HCT116 (cell line): ENCODE results near the gene CDK14. TPM values are rescaled to one million over a fixed set of nuclear protein-coding genes. Genes with fewer than 3 reads are reported as not detected.

Source experiments
- ATAC-seq: fragments of 200-7000 bp; cut with Tn5 transposase; 2 replicates; pipeline ENCODE4 v1.9.1; 2020; ENCODE audit warnings: mild to moderate bottlenecking, moderate library complexity
- BruUV-seq: library from RNA; stranded (reverse); fragments of 400-500 nt; replicated peaks from 2 replicates; lab custom pipeline; 2021; lab: Mats Ljungman, UMichigan
- CTCF ChIA-PET: fragments of 300-600 bp; sonication (Branson Sonifier 250); formaldehyde crosslinking; loops from one replicate; lab custom pipeline; 2021; ENCODE audit warnings: antibody characterized with exemption; lab: Charles Lee
- POLR2A ChIA-PET: fragments of 300-600, 350-600 bp; sonication (Branson Sonifier 250); formaldehyde crosslinking; loops from one replicate; lab custom pipeline; 2021; ENCODE audit warnings: antibody characterized with exemption; lab: Charles Lee
- RAD21 ChIA-PET, 2 experiments: fragments of 300-600 bp; sonication (Branson Sonifier 250); formaldehyde crosslinking; loops; one replicate each; lab custom pipeline; 2023; ENCODE audit warnings: low total read pairs in 2 of 2; ENCODE audit not compliant: uncharacterized antibody in 2 of 2, unreplicated experiment in 2 of 2, low non-redundant PET in 1 of 2; lab: Charles Lee
- DNase-seq: peaks from one replicate; pipeline ENCODE4 v3.0.0-alpha.2; 2010; ENCODE audit warnings: low read depth, low spot score
- H2AFZ ChIP-seq: fragments of 200-600 bp; shearing (Covaris generic), sonication (generic); 2 replicates; pipeline ENCODE4 v1.6.1; 2017; ENCODE audit warnings: low read depth, mixed run types, mixed read lengths, antibody characterized with exemption, low read length; ENCODE audit not compliant: poor library complexity, severe bottlenecking
- H3K27ac ChIP-seq: 2 replicates; pipeline ENCODE4 v1.5.1; 2012; ENCODE audit warnings: low read depth, low read length
- H3K27me3 ChIP-seq: fragments of 200-600 bp; sonication (generic); 2 replicates; pipeline ENCODE4 v1.6.1; 2016; ENCODE audit warnings: mixed run types, low read length, mixed read lengths; ENCODE audit not compliant: insufficient read depth
- H3K36me3 ChIP-seq, 2 experiments: fragments of 200-500 bp in 1 of 2; fragments of 200-600 bp in 1 of 2; sonication (Bioruptor generic) in 1 of 2; sonication (generic) in 1 of 2; 2 replicates each; pipeline versions ENCODE4 v1.5.1 to v1.6.1; 2014 to 2016; ENCODE audit warnings: low read length in 2 of 2, inconsistent platforms in 1 of 2, mixed read lengths in 1 of 2, mixed run types in 1 of 2; ENCODE audit not compliant: insufficient read depth in 2 of 2, control insufficient read depth in 1 of 2
- H3K4me1 ChIP-seq, 2 experiments: fragments of 200-600 bp in 1 of 2; sonication (generic) in 1 of 2; 2 replicates each; pipeline versions ENCODE4 v1.5.1 to v1.6.1; 2012 to 2017; ENCODE audit warnings: low read length in 2 of 2, inconsistent platforms in 1 of 2, mild to moderate bottlenecking in 1 of 2, mixed read lengths in 1 of 2, mixed run types in 1 of 2, moderate library complexity in 1 of 2; ENCODE audit not compliant: insufficient read depth in 2 of 2, control insufficient read depth in 1 of 2
- H3K4me2 ChIP-seq: fragments of 200-600 bp; sonication (generic); 2 replicates; pipeline ENCODE4 v1.6.1; 2017; ENCODE audit warnings: mixed run types, low read length, mixed read lengths
- H3K4me3 ChIP-seq, 2 experiments: fragments of 200-600 bp in 1 of 2; sonication (generic) in 1 of 2; replicated peaks in 1 of 2; 2 replicates each; pipeline ENCODE4 v1.5.1; 2011 to 2016; ENCODE audit warnings: low read length in 2 of 2, control low read depth in 1 of 2, low read depth in 1 of 2, mild to moderate bottlenecking in 1 of 2, mixed read lengths in 1 of 2, mixed run types in 1 of 2
- H3K79me2 ChIP-seq: fragments of 200-600 bp; sonication (generic); 2 replicates; pipeline ENCODE4 v1.6.1; 2017; ENCODE audit warnings: mild to moderate bottlenecking, mixed run types, low read length, moderate library complexity, mixed read lengths; ENCODE audit not compliant: insufficient read depth
- H3K9ac ChIP-seq: fragments of 200-600 bp; sonication (generic); 2 replicates; pipeline ENCODE4 v1.6.1; 2016; ENCODE audit warnings: low read length, mixed read lengths
- H3K9me2 ChIP-seq: fragments of 200-600 bp; sonication (generic), shearing (Covaris generic); 2 replicates; pipeline ENCODE4 v1.6.1; 2017; ENCODE audit warnings: mixed run types, mild to moderate bottlenecking, moderate library complexity; ENCODE audit not compliant: insufficient read depth
- H3K9me3 ChIP-seq, 2 experiments: fragments of 200-500 bp in 1 of 2; fragments of 200-600 bp in 1 of 2; sonication (Bioruptor generic) in 1 of 2; sonication (generic) in 1 of 2; 2 replicates each; pipeline ENCODE4 v1.6.1; 2014 to 2017; ENCODE audit warnings: low read length in 2 of 2, mixed read lengths in 2 of 2, inconsistent platforms in 1 of 2, low read depth in 1 of 2, mild to moderate bottlenecking in 1 of 2, mixed run types in 1 of 2, moderate library complexity in 1 of 2; ENCODE audit not compliant: control insufficient read depth in 1 of 2, insufficient read depth in 1 of 2
- H4K20me1 ChIP-seq: fragments of 200-600 bp; sonication (generic), shearing (Covaris generic); 2 replicates; pipeline ENCODE4 v1.6.1; 2017; ENCODE audit warnings: mixed run types, mild to moderate bottlenecking, moderate library complexity; ENCODE audit not compliant: insufficient read depth
- CBX3 ChIP-seq: IDR thresholded peaks from 2 replicates; pipeline ENCODE4 v1.6.1; 2012; ENCODE audit warnings: low read depth
- CEBPB ChIP-seq: IDR thresholded peaks from 2 replicates; pipeline ENCODE4 v1.6.1; 2012; ENCODE audit warnings: low read depth
- EZH2 ChIP-seq: fragments of 200-600 bp; sonication (generic); IDR thresholded peaks from 2 replicates; pipeline ENCODE4 v1.6.1; 2017; ENCODE audit warnings: antibody characterized with exemption, mixed run types
- EZH2phosphoT487 ChIP-seq: fragments of 200-600 bp; IDR thresholded peaks from 2 replicates; pipeline ENCODE4 v1.6.1; 2018; ENCODE audit warnings: antibody characterized with exemption, borderline replicate concordance
- POLR2AphosphoS5 ChIP-seq: IDR thresholded peaks from 2 replicates; pipeline ENCODE4 v1.6.1; 2011; ENCODE audit warnings: mild to moderate bottlenecking, low read depth, low read length, moderate library complexity
- RAD21 ChIP-seq: IDR thresholded peaks from 2 replicates; pipeline ENCODE4 v1.6.1; 2012; ENCODE audit warnings: low read depth, mild to moderate bottlenecking
- SIN3A ChIP-seq: IDR thresholded peaks from 2 replicates; pipeline ENCODE4 v1.6.1; 2012; ENCODE audit warnings: low read depth
- SP1 ChIP-seq: IDR thresholded peaks from 2 replicates; pipeline ENCODE4 v1.6.1; 2012; ENCODE audit warnings: low read depth
- TCF7L2 ChIP-seq: IDR thresholded peaks from 2 replicates; pipeline ENCODE4 v1.7.0; 2011; ENCODE audit warnings: borderline replicate concordance, inconsistent platforms; ENCODE audit not compliant: insufficient read depth, insufficient read length; ENCODE audit errors: extremely low read depth
- YY1 ChIP-seq: IDR thresholded peaks from 2 replicates; pipeline ENCODE4 v1.6.1; 2011; ENCODE audit warnings: low read length, low read depth, moderate library complexity, mild to moderate bottlenecking; ENCODE audit not compliant: insufficient replicate concordance; ENCODE audit errors: extremely low read depth
- ZFX ChIP-seq: fragments of 450-650 bp; IDR thresholded peaks from 2 replicates; pipeline ENCODE4 v1.6.1; 2017
- ZNF274 ChIP-seq: fragments of 200-500 bp; sonication (Bioruptor generic); IDR thresholded peaks from 2 replicates; pipeline ENCODE4 v1.6.1; 2014; ENCODE audit warnings: mild to moderate bottlenecking, low read depth, low read length, inconsistent platforms
- intact Hi-C: fragments of 100-400 bp; cut with micrococcal nuclease; formaldehyde crosslinking; loops from 2 replicates; pipeline ENCODE4 v1.10.0; 2022
- total RNA-seq: library from RNA; stranded (reverse); gene quantifications from one replicate; pipeline ENCODE4 v1.2.1, GENCODE V29; 2021; ENCODE audit not compliant: unreplicated experiment
- TF ChIP-seq, protein P1 (sequence below): IDR thresholded peaks from 2 replicates; pipeline ENCODE4 v1.6.1; 2012; ENCODE audit warnings: low read depth
- TF ChIP-seq, protein P2 (sequence below), 3 experiments: fragments of 200-600 bp in 1 of 3; sonication (generic) in 1 of 3; IDR thresholded peaks in 2 of 3; conservative IDR thresholded peaks in 1 of 3; 2 replicates each; pipeline ENCODE4 v1.5.1; 2012 to 2017; ENCODE audit warnings: low read depth in 2 of 3, low read length in 2 of 3, antibody characterized with exemption in 1 of 3, borderline replicate concordance in 1 of 3, control low read depth in 1 of 3, mild to moderate bottlenecking in 1 of 3, mixed read lengths in 1 of 3, mixed run types in 1 of 3, moderate library complexity in 1 of 3; ENCODE audit not compliant: insufficient read depth in 1 of 3
- TF ChIP-seq, protein P3 (sequence below): IDR thresholded peaks from 2 replicates; pipeline ENCODE4 v1.6.1; 2012

CDK14 gene
- total RNA-seq, 1 experiment from 2014 or later: 10.2 TPM

DNA sequence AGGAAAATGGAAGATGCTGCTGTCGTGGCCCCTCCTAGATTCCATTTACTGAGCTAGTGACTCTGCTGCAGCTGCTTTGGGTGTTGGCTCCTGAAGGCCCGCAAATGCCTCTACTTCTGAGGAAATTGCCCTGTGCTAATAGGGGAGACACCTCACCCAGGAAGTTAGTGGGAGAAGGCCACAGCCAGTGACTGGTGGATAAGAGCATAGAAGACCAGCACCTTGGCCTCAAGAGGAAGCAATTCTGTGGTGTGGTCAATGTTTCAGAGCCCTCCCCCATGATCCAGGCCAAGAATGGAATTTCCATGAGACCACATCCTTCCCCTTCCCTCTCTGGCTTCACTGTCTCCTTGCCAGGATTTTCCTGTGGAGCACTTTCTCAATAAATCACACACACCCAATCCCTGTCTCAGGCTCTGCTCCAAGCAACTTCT is 643.1 kb downstream of the CDK14 start:
- H3K4me1 ChIP-seq: peaks cover 2 to 4% of the 10 kb centered on the region in 2 experiments; a peak in 3 of 4 replicates
- intact Hi-C loops: no loop called here
- CTCF ChIA-PET: no interaction called here
- TF ChIP-seq, protein P1, sequence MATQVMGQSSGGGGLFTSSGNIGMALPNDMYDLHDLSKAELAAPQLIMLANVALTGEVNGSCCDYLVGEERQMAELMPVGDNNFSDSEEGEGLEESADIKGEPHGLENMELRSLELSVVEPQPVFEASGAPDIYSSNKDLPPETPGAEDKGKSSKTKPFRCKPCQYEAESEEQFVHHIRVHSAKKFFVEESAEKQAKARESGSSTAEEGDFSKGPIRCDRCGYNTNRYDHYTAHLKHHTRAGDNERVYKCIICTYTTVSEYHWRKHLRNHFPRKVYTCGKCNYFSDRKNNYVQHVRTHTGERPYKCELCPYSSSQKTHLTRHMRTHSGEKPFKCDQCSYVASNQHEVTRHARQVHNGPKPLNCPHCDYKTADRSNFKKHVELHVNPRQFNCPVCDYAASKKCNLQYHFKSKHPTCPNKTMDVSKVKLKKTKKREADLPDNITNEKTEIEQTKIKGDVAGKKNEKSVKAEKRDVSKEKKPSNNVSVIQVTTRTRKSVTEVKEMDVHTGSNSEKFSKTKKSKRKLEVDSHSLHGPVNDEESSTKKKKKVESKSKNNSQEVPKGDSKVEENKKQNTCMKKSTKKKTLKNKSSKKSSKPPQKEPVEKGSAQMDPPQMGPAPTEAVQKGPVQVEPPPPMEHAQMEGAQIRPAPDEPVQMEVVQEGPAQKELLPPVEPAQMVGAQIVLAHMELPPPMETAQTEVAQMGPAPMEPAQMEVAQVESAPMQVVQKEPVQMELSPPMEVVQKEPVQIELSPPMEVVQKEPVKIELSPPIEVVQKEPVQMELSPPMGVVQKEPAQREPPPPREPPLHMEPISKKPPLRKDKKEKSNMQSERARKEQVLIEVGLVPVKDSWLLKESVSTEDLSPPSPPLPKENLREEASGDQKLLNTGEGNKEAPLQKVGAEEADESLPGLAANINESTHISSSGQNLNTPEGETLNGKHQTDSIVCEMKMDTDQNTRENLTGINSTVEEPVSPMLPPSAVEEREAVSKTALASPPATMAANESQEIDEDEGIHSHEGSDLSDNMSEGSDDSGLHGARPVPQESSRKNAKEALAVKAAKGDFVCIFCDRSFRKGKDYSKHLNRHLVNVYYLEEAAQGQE: no peak
- no peak for TF ChIP-seq SIN3A
- TF ChIP-seq, protein P2, sequence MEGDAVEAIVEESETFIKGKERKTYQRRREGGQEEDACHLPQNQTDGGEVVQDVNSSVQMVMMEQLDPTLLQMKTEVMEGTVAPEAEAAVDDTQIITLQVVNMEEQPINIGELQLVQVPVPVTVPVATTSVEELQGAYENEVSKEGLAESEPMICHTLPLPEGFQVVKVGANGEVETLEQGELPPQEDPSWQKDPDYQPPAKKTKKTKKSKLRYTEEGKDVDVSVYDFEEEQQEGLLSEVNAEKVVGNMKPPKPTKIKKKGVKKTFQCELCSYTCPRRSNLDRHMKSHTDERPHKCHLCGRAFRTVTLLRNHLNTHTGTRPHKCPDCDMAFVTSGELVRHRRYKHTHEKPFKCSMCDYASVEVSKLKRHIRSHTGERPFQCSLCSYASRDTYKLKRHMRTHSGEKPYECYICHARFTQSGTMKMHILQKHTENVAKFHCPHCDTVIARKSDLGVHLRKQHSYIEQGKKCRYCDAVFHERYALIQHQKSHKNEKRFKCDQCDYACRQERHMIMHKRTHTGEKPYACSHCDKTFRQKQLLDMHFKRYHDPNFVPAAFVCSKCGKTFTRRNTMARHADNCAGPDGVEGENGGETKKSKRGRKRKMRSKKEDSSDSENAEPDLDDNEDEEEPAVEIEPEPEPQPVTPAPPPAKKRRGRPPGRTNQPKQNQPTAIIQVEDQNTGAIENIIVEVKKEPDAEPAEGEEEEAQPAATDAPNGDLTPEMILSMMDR (IDR thresholded peaks at IDR 0.05 in 2 of 3, conservative IDR thresholded peaks at IDR 0.05 in 1 of 3; ENCODE audit: borderline replicate concordance in 1 of 3, insufficient read depth in 1 of 3, low read depth in 2 of 3, low read length in 2 of 3): no peak
- TF ChIP-seq ZFX: no peak
- no peak for TF ChIP-seq YY1
- TF ChIP-seq TCF7L2: no peak
- no peak for TF ChIP-seq CEBPB
- TF ChIP-seq ZNF274: no peak
- TF ChIP-seq SP1: no peak
- TF ChIP-seq POLR2AphosphoS5: no peak
- TF ChIP-seq EZH2: no peak
- no peak for TF ChIP-seq EZH2phosphoT487
- TF ChIP-seq, protein P3, sequence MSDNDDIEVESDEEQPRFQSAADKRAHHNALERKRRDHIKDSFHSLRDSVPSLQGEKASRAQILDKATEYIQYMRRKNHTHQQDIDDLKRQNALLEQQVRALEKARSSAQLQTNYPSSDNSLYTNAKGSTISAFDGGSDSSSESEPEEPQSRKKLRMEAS: no peak
- TF ChIP-seq CBX3: no peak
- no peak for TF ChIP-seq RAD21
- peak overlapping the region; percentile 3; the same call in 1 of the 2 replicates for H3K4me2 ChIP-seq
- H3K9me2 ChIP-seq: no peaks in the 10 kb centered on the region
- H3K9ac ChIP-seq: no peak overlapping the region
- no TSS peak for BruUV-seq
- peak; percentile 27 for ATAC-seq
- H3K27me3 ChIP-seq: no peaks in the 10 kb centered on the region
- H2AFZ ChIP-seq: no peak overlapping the region
- no peaks in the 10 kb centered on the region for H4K20me1 ChIP-seq
- no peak overlapping the region for H3K27ac ChIP-seq
- RAD21 ChIA-PET: no interaction called here
- POLR2A ChIA-PET: no interaction called here
- DNase-seq: no peak
- H3K79me2 ChIP-seq: no peaks in the 10 kb centered on the region
- H3K36me3 ChIP-seq: no peaks in the 10 kb centered on the region
- H3K9me3 ChIP-seq: no peaks in the 10 kb centered on the region
- no peak overlapping the region for H3K4me3 ChIP-seq
